ENCODE measurements around the gene WFIKKN2. TPM values are rescaled to one million over a fixed set of nuclear protein-coding genes. Genes with fewer than 3 reads are reported as not detected.

Gene WFIKKN2
- total and polyA plus RNA-seq, 2 of the 13 experiments (the other 11 are each of a cell fraction or from before 2014, with no cell fraction given), result not detected

GRCh38 chr17:50889528-50890118, 54.2 kb downstream of the WFIKKN2 start (continued):
- TF ChIP-seq AFF4 (CRISPR knock-in tag; IDR thresholded peaks at IDR 0.05), result no peak
- no peak; the same call in 1 of the 2 replicates for TF ChIP-seq ETV5 (CRISPR knock-in tag; IDR thresholded peaks at IDR 0.05; ENCODE audit: borderline replicate concordance)
- peak; percentile 29 for TF ChIP-seq ZNF781 (CRISPR knock-in tag; IDR thresholded peaks at IDR 0.05; ENCODE audit: borderline replicate concordance, not compliant biosample characterization)
- no peak for TF ChIP-seq ATM (IDR thresholded peaks at IDR 0.05; ENCODE audit: borderline replicate concordance)
- no peak for TF ChIP-seq ETS1 (CRISPR knock-in tag; IDR thresholded peaks at IDR 0.05)
- TF ChIP-seq LRRFIP1 (CRISPR knock-in tag; conservative IDR thresholded peaks at IDR 0.05), result no peak
- no peak for TF ChIP-seq ZSCAN21 (CRISPR knock-in tag; IDR thresholded peaks at IDR 0.05; ENCODE audit: borderline replicate concordance)
- no peak for TF ChIP-seq CREBL2 (CRISPR knock-in tag; IDR thresholded peaks at IDR 0.05; ENCODE audit: borderline replicate concordance)
- TF ChIP-seq ZNF17 (CRISPR knock-in tag; IDR thresholded peaks at IDR 0.05), result no peak
- peak; percentile 20; the same call in 1 of the 2 replicates for TF ChIP-seq ISL2 (CRISPR knock-in tag; IDR thresholded peaks at IDR 0.05)
- peak; percentile 59; the same call in 1 of the 2 replicates for TF ChIP-seq AHDC1 (CRISPR knock-in tag; IDR thresholded peaks at IDR 0.05; ENCODE audit: borderline replicate concordance)
- peak; percentile 48; the same call in 1 of the 2 replicates for TF ChIP-seq BCL6 (CRISPR knock-in tag; IDR thresholded peaks at IDR 0.05)
- no peak for TF ChIP-seq E2F5 (CRISPR knock-in tag; conservative IDR thresholded peaks at IDR 0.05)
- TF ChIP-seq ZMYM3 (CRISPR knock-in tag; IDR thresholded peaks at IDR 0.05), result peak; percentile 57; the same call in 1 of the 2 replicates
